ENCODE results near the gene HSPA2.
"Not testable (repeated sequence)": the region's sequence is repeated elsewhere in the genome, so short reads cannot be mapped to it uniquely, and the experiment has no call there.

Gene HSPA2

GRCh38 chr14:64516969-64517368 is 23.6 kb upstream of the HSPA2 start:
- no peak for DNase-seq

GRCh38 chr14:64517667-64518066 is 22.9 kb upstream of the HSPA2 start:
- not testable (repeated sequence) for DNase-seq

GRCh38 chr14:64518229-64518628 is 22.3 kb upstream of the HSPA2 start:
- DNase-seq = no peak

GRCh38 chr14:64520699-64521098 is 19.8 kb upstream of the HSPA2 start:
- no peak for DNase-seq

- DNase-seq = no peak
Observed at GRCh38 chr14:64522591-64523355, 17.8 kb upstream of the HSPA2 start.

GRCh38 chr14:64525354-64525753 is 15.2 kb upstream of the HSPA2 start:
- DNase-seq = no peak

- DNase-seq = no peak
Observed at GRCh38 chr14:64531567-64531966, 9.0 kb upstream of the HSPA2 start.

- DNase-seq = no peak
Observed at GRCh38 chr14:64536488-64537245, 3.9 kb upstream of the HSPA2 start.

GRCh38 chr14:64541261-64541971 is 875 bp downstream of the HSPA2 start:
- no peak for DNase-seq

GRCh38 chr14:64541972-64542835 is 1.7 kb downstream of the HSPA2 start:
- DNase-seq = no peak

- DNase-seq = no peak
Observed at GRCh38 chr14:64542836-64543201, 2.3 kb downstream of the HSPA2 start.

GRCh38 chr14:64544607-64545312 is 4.2 kb downstream of the HSPA2 start:
- DNase-seq = no peak

GRCh38 chr14:64549016-64549415 is 8.5 kb downstream of the HSPA2 start:
- no peak for DNase-seq

GRCh38 chr14:64549791-64550620 is 9.5 kb downstream of the HSPA2 start, which contains the start of gene PPP1R36:
Gene PPP1R36 (plus strand): TSS chr14:64549961. CDS start chr14:64549998, 37 bp downstream.
- DNase-seq = no peak

GRCh38 chr14:64550621-64551333 is 10.2 kb downstream of the HSPA2 start:
- no peak for DNase-seq

GRCh38 chr14:64554556-64554955 is 14.0 kb downstream of the HSPA2 start:
- no peak for DNase-seq

GRCh38 chr14:64556526-64556925 is 16.0 kb downstream of the HSPA2 start:
- DNase-seq = no peak

- DNase-seq = not testable (repeated sequence)
Observed at GRCh38 chr14:64558216-64558615, 17.7 kb downstream of the HSPA2 start.

GRCh38 chr14:64561631-64562030 is 21.1 kb downstream of the HSPA2 start:
- no peak for DNase-seq

- no peak for DNase-seq
Observed at GRCh38 chr14:64562436-64562835, 21.9 kb downstream of the HSPA2 start.
